Measurements from ENCODE around the gene TMEM9. TPM values are rescaled to one million over a fixed set of nuclear protein-coding genes. Genes with fewer than 3 reads are reported as not detected.

The TMEM9 gene
- total and polyA plus RNA-seq, 2 of the 8 experiments (the other 6 are each of a cell fraction or from before 2014, with no cell fraction given) = 79.9 to 181 TPM

- H4K20me1 ChIP-seq (replicated peaks in 1 of 2; ENCODE audit: control insufficient read depth in 1 of 2, insufficient read depth in 2 of 2, low read length in 2 of 2) = peaks cover 0 to 14% of the 10 kb centered on the region in 2 experiments
- H3K9me3 ChIP-seq (ENCODE audit: insufficient read depth in 2 of 2, low read depth in 1 of 2, low read length in 1 of 2) = no peaks in the 10 kb centered on the region
- H3K4me3 ChIP-seq (ENCODE audit: extremely low read depth in 1 of 4, insufficient read depth in 2 of 4, low read depth in 3 of 4, low read length in 4 of 4) = no peak overlapping the region
- no peak overlapping the region for H2AFZ ChIP-seq (ENCODE audit: low read length)
- H3K79me2 ChIP-seq (ENCODE audit: control insufficient read depth in 1 of 2, insufficient read depth in 2 of 2, low read length in 2 of 2) = no peaks in the 10 kb centered on the region
- FAIRE-seq (no peak), DNase-seq (ENCODE audit: low read depth in 1 of 2, low spot score in 2 of 2) (no peak)
- H4K8ac ChIP-seq (ENCODE audit: extremely low read depth, insufficient read depth, low read length) = no peak overlapping the region
- no peak overlapping the region for H2BK15ac ChIP-seq (ENCODE audit: low read length)
- H2BK20ac ChIP-seq (ENCODE audit: low read length) = no peak overlapping the region
- H3K9ac ChIP-seq (replicated peaks in 1 of 4; ENCODE audit: extremely low read depth in 1 of 4, low read depth in 3 of 4, low read length in 3 of 4) = no peak overlapping the region
- 96% methylated on average over 6 of the region's 6 CpGs; no CpG with 5 or more reads in 1 of the 2 experiments for WGBS, 2 experiments (ENCODE audit: extremely low coverage in 1 of 2, insufficient coverage in 1 of 2, insufficient read length in 1 of 2, insufficient replicate concordance in 2 of 2, low coverage in 1 of 2, low lambda C conversion rate in 2 of 2, missing lambda C conversion rate in 1 of 2)
- H3K27ac ChIP-seq (ENCODE audit: low read depth, low read length) = no peak overlapping the region
- H4K91ac ChIP-seq (replicated peaks; ENCODE audit: insufficient read length, low read length) = no peak overlapping the region
- no peak overlapping the region for H3K4ac ChIP-seq (replicated peaks; ENCODE audit: insufficient read length, low read depth, low read length)
- H2BK12ac ChIP-seq (ENCODE audit: low read depth, low read length) = no peak overlapping the region
- no peak overlapping the region for H3K18ac ChIP-seq (ENCODE audit: extremely low read depth, low read length)
- no peak overlapping the region for H3K14ac ChIP-seq (ENCODE audit: insufficient read length)
- H2BK5ac ChIP-seq (ENCODE audit: low read depth, low read length) = no peak overlapping the region
- H4K5ac ChIP-seq (ENCODE audit: insufficient read length, low read depth, low read length) = no peak overlapping the region
- H3K56ac ChIP-seq (replicated peaks; ENCODE audit: insufficient read length, low read depth, low read length) = no peak overlapping the region
- no peaks in the 10 kb centered on the region for H3K23me2 ChIP-seq (ENCODE audit: low read depth, low read length)
- ChIA-PET POLR2A (ENCODE audit: partially characterized antibody) (interaction anchor here (1.4 to 1.7 kb wide), 2 partner anchors 12 to 19 kb away, joined by 3 to 4 read pairs; no protein-coding TSS in a partner anchor), CTCF (ENCODE audit: partially characterized antibody) (interaction anchor here (1.1 to 1.9 kb wide), 4 partner anchors 14 to 120 kb away, joined by 3 to 10 read pairs (median 4); no protein-coding TSS in a partner anchor)
- no peak overlapping the region for H2AK5ac ChIP-seq (ENCODE audit: low read depth, low read length)
- no peaks in the 10 kb centered on the region; the same call in 1 of the 2 replicates for H3K79me1 ChIP-seq (ENCODE audit: low read depth, low read length)
- no peak overlapping the region for H2BK120ac ChIP-seq (replicated peaks; ENCODE audit: low read depth, low read length)
- H3K36me3 ChIP-seq (ENCODE audit: control insufficient read depth in 2 of 4, insufficient read depth in 4 of 4, low read length in 3 of 4) = peaks cover 6 to 44% (median 15%) of the 10 kb centered on the region in 4 experiments
- H3K4me2 ChIP-seq (ENCODE audit: insufficient read depth in 1 of 2, low read depth in 2 of 2, low read length in 2 of 2) = no peak overlapping the region
- no peak overlapping the region for H3K23ac ChIP-seq (ENCODE audit: insufficient read length)
- no peaks in the 10 kb centered on the region for H3K27me3 ChIP-seq (replicated peaks in 1 of 4; ENCODE audit: control insufficient read depth in 3 of 4, extremely low read depth in 1 of 4, insufficient read depth in 3 of 4, low read length in 3 of 4)
- H3K4me1 ChIP-seq (replicated peaks in 1 of 4; ENCODE audit: control insufficient read depth in 3 of 4, insufficient read depth in 4 of 4, low read length in 3 of 4) = no peaks in the 10 kb centered on the region
- no peak for TF ChIP-seq POU5F1 (IDR thresholded peaks at IDR 0.05; ENCODE audit: low read depth, low read length)
- no peak for TF ChIP-seq ATF3 (IDR thresholded peaks at IDR 0.05; ENCODE audit: insufficient read depth, low read depth, low read length)
- TF ChIP-seq POLR2A (IDR thresholded peaks at IDR 0.05; ENCODE audit: control extremely low read depth in 1 of 2, low read depth in 2 of 2, low read length in 2 of 2) = no peak
- no peak for TF ChIP-seq SIN3A (conservative IDR thresholded peaks at IDR 0.05 in 1 of 2, IDR thresholded peaks at IDR 0.05 in 1 of 2; ENCODE audit: low read depth in 1 of 2, low read length in 2 of 2)
- no peak for TF ChIP-seq CTBP2 (IDR thresholded peaks at IDR 0.05; ENCODE audit: borderline replicate concordance, insufficient read depth, insufficient read length, low read length)
- TF ChIP-seq KDM5A (IDR thresholded peaks at IDR 0.05; ENCODE audit: low read length) = no peak
- TF ChIP-seq CBX5 (IDR thresholded peaks at IDR 0.05; ENCODE audit: low read depth, low read length) = no peak
- TF ChIP-seq BACH1 (IDR thresholded peaks at IDR 0.05; ENCODE audit: low read length) = no peak
- TF ChIP-seq CHD2 (IDR thresholded peaks at IDR 0.05; ENCODE audit: low read length) = no peak
- TF ChIP-seq NRF1 (IDR thresholded peaks at IDR 0.05; ENCODE audit: low read depth, low read length) = no peak
- no peak for TF ChIP-seq BCL11A (IDR thresholded peaks at IDR 0.05; ENCODE audit: low read depth in 2 of 2, low read length in 2 of 2)
- no peak for TF ChIP-seq SP2 (IDR thresholded peaks at IDR 0.05; ENCODE audit: low read length)
- no peak for TF ChIP-seq GTF2F1 (IDR thresholded peaks at IDR 0.05; ENCODE audit: borderline replicate concordance, low read depth, low read length)
- no peak for TF ChIP-seq E2F6 (IDR thresholded peaks at IDR 0.05)
These were observed 19.9 kb downstream of the TMEM9 start for GRCh38 chr1:201134405-201134804.
